Endothelial cell of umbilical vein (primary cell): ENCODE data around the gene KCTD2. TPM values are rescaled to one million over a fixed set of nuclear protein-coding genes. Genes with fewer than 3 reads are reported as not detected.

Experiments used
- BruUV-seq: library from RNA; stranded (reverse); fragments of 400-500 nt; replicated peaks from 2 replicates; lab custom pipeline; 2021; lab: Mats Ljungman, UMichigan
- CTCF ChIA-PET: fragments of 300-600, 350-600 bp; sonication (Branson Sonifier 250); formaldehyde crosslinking; loops from one replicate; lab custom pipeline; 2021; ENCODE audit warnings: antibody characterized with exemption, inconsistent platforms; lab: Charles Lee
- POLR2A ChIA-PET: fragments of 300-600, 350-600 bp; sonication (Branson Sonifier 250); formaldehyde crosslinking; loops from one replicate; lab custom pipeline; 2021; ENCODE audit warnings: antibody characterized with exemption, inconsistent platforms; lab: Charles Lee
- DNase-seq: peaks from one replicate; pipeline ENCODE4 v3.0.0-alpha.2; 2011; ENCODE audit warnings: low read depth, low spot score
- FAIRE-seq: peaks from 2 replicates; lab custom pipeline; 2011; peaks lifted over from hg19 to GRCh38; lab: Jason Lieb, UNC
- H2AFZ ChIP-seq: 2 replicates; pipeline ENCODE4 v1.6.0; 2012; ENCODE audit warnings: low read depth, low read length, control low read depth, inconsistent platforms
- H3K27ac ChIP-seq: 2 replicates; pipeline ENCODE4 v1.5.1; 2011; ENCODE audit warnings: low read depth, mild to moderate bottlenecking, control low read depth, low read length, moderate library complexity; ENCODE audit not compliant: insufficient read depth
- H3K27me3 ChIP-seq, 2 experiments: 2 replicates each; pipeline versions ENCODE4 v1.6.0 to v1.6.1; 2011; ENCODE audit warnings: low read length in 2 of 2, mixed read lengths in 1 of 2; ENCODE audit not compliant: control insufficient read depth in 2 of 2, insufficient read depth in 2 of 2
- H3K36me3 ChIP-seq, 2 experiments: 2 replicates in 1 of 2; 3 replicates in 1 of 2; pipeline ENCODE4 v1.5.1; 2011; ENCODE audit warnings: low read length in 2 of 2, mild to moderate bottlenecking in 1 of 2, moderate library complexity in 1 of 2; ENCODE audit not compliant: control insufficient read depth in 2 of 2, insufficient read depth in 2 of 2; ENCODE audit errors: extremely low read depth in 1 of 2
- H3K4me1 ChIP-seq: 3 replicates; pipeline ENCODE4 v1.5.1; 2011; ENCODE audit warnings: mild to moderate bottlenecking, low read length; ENCODE audit not compliant: control insufficient read depth, insufficient read depth; ENCODE audit errors: extremely low read depth
- H3K4me2 ChIP-seq: 2 replicates; pipeline ENCODE4 v1.6.1; 2011; ENCODE audit warnings: low read length, control low read depth, mixed read lengths; ENCODE audit not compliant: insufficient read depth
- H3K4me3 ChIP-seq, 3 experiments: fragments of 200-600 bp in 1 of 3; sonication (generic), shearing (Covaris generic) in 1 of 3; replicated peaks in 1 of 3; 2 replicates each; pipeline ENCODE4 v1.5.1; 2011 to 2016; ENCODE audit warnings: control low read depth in 3 of 3, low read length in 3 of 3, mild to moderate bottlenecking in 2 of 3, inconsistent platforms in 1 of 3, low read depth in 1 of 3, moderate library complexity in 1 of 3; ENCODE audit not compliant: insufficient read depth in 1 of 3
- H3K79me2 ChIP-seq: 2 replicates; pipeline ENCODE4 v1.6.0; 2012; ENCODE audit warnings: low read length, inconsistent platforms; ENCODE audit not compliant: control insufficient read depth, insufficient read depth
- H3K9ac ChIP-seq: replicated peaks from 2 replicates; pipeline ENCODE3; 2011; ENCODE audit warnings: low read length, control low read depth; ENCODE audit not compliant: insufficient read depth; ENCODE audit errors: extremely low read depth
- H3K9me1 ChIP-seq: replicated peaks from 3 replicates; pipeline ENCODE4 v1.6.0; 2011; ENCODE audit warnings: mild to moderate bottlenecking, low read length; ENCODE audit not compliant: control insufficient read depth, insufficient read depth; ENCODE audit errors: extremely low read depth
- H3K9me3 ChIP-seq: replicated peaks from 2 replicates; pipeline ENCODE4 v1.5.1; 2012; ENCODE audit warnings: low read length, inconsistent platforms; ENCODE audit not compliant: control insufficient read depth, insufficient read depth
- H4K20me1 ChIP-seq: replicated peaks from 2 replicates; pipeline ENCODE3; 2011; ENCODE audit warnings: mild to moderate bottlenecking, low read length; ENCODE audit not compliant: control insufficient read depth, insufficient read depth; ENCODE audit errors: extremely low read depth
- CTCF ChIP-seq, 2 donors: IDR thresholded peaks; 1 replicate in 1 of 2; 2 replicates in 1 of 2; pipeline ENCODE4 v1.5.1; 2011; ENCODE audit warnings: low read length in 2 of 2, mild to moderate bottlenecking in 2 of 2, moderate library complexity in 2 of 2, control low read depth in 1 of 2, inconsistent platforms in 1 of 2, low read depth in 1 of 2; ENCODE audit not compliant: insufficient read depth in 1 of 2; ENCODE audit errors: extremely low read depth in 1 of 2
- EZH2 ChIP-seq: IDR thresholded peaks from 2 replicates; pipeline ENCODE4 v1.6.1; 2012; ENCODE audit warnings: borderline replicate concordance, low read depth, mild to moderate bottlenecking, moderate library complexity, low read length, inconsistent platforms; ENCODE audit not compliant: severe bottlenecking
- FOS ChIP-seq: IDR thresholded peaks from 2 replicates; pipeline ENCODE4 v1.6.1; 2011; ENCODE audit warnings: mild to moderate bottlenecking, low read length, moderate library complexity, borderline replicate concordance; ENCODE audit not compliant: insufficient read depth
- GATA2 ChIP-seq: IDR thresholded peaks from 2 replicates; pipeline ENCODE4 v1.7.0; 2011; ENCODE audit warnings: low read depth, mild to moderate bottlenecking, moderate library complexity, mixed read lengths, low read length; ENCODE audit not compliant: insufficient read length, insufficient read depth
- JUN ChIP-seq: IDR thresholded peaks from 2 replicates; pipeline ENCODE4 v1.6.1; 2011; ENCODE audit warnings: borderline replicate concordance, low read depth; ENCODE audit not compliant: insufficient read length, insufficient read depth
- MAX ChIP-seq: IDR thresholded peaks from 2 replicates; pipeline ENCODE4 v1.6.1; 2011; ENCODE audit not compliant: insufficient read depth, insufficient read length
- MYC ChIP-seq: IDR thresholded peaks from one replicate; pipeline ENCODE4 v1.6.1; 2011; ENCODE audit warnings: mild to moderate bottlenecking, low read depth, low read length
- POLR2A ChIP-seq: IDR thresholded peaks from 2 replicates; pipeline ENCODE4 v1.6.1; 2012; ENCODE audit warnings: low read depth, mild to moderate bottlenecking, control low read depth, low read length
- POLR2AphosphoS5 ChIP-seq: IDR thresholded peaks from 2 replicates; pipeline ENCODE4 v1.6.1; 2012; ENCODE audit warnings: low read depth, mild to moderate bottlenecking, control low read depth, low read length, moderate library complexity; ENCODE audit not compliant: insufficient read depth
- dilution Hi-C: fragments of 300-500 bp; cut with MboI; formaldehyde crosslinking; loops from one replicate; pipeline ENCODE4 v1.15.0; 2019; ENCODE audit warnings: low sequenced_read_pairs; ENCODE audit not compliant: extremely low pct_ligation_motif_present
- intact Hi-C: fragments of 100-400 bp; cut with micrococcal nuclease; formaldehyde crosslinking; loops from one replicate; pipeline ENCODE4 v1.10.0; 2022
- polyA plus RNA-seq, 4 experiments: library from polyadenylated mRNA; depleted of rRNA in 3 of 4; stranded (reverse) in 3 of 4; unstranded in 1 of 4; fragments of >200 nt; gene quantifications; 2 replicates each; pipeline versions ENCODE4 v1.2.1 to v1.2.3, GENCODE V29; 2011 to 2012; ENCODE audit warnings: missing spikeins in 1 of 4
- total RNA-seq: library from RNA; stranded (reverse); gene quantifications from 2 replicates; pipeline ENCODE4 v1.2.3, GENCODE V29; 2021

The KCTD2 gene
- total and polyA plus RNA-seq, 2 donors (not counting 3 experiments of a cell fraction or from before 2014, with no cell fraction given), result 23.2 to 24.8 TPM

- dilution Hi-C loops, result no loop called here
- TF ChIP-seq MYC (no peak), JUN (no peak), GATA2 (no peak), CTCF (IDR thresholded peaks at IDR 0.05; ENCODE audit: extremely low read depth in 1 of 2, insufficient read depth in 1 of 2, low read depth in 1 of 2, low read length in 2 of 2) (no peak), POLR2A (no peak), MAX (no peak), FOS (no peak), EZH2 (no peak), POLR2AphosphoS5 (no peak)
- BruUV-seq, result no TSS peak
- Histone ChIP-seq H3K4me3 (no peak overlapping the region), H3K79me2 (no peaks in the 10 kb centered on the region), H2AFZ (no peak overlapping the region), H3K4me2 (no peak overlapping the region), H3K27me3 (no peaks in the 10 kb centered on the region), H3K9ac (no peak overlapping the region), H3K9me1 (no peaks in the 10 kb centered on the region), H3K9me3 (no peaks in the 10 kb centered on the region), H3K4me1 (peaks cover 6% of the 10 kb centered on the region), H3K27ac (no peak overlapping the region), H3K36me3 (peaks cover 8 to 29% of the 10 kb centered on the region in 2 experiments), H4K20me1 (no peaks in the 10 kb centered on the region)
- no peak for DNase-seq
- ChIA-PET POLR2A (no interaction called here), CTCF (interaction anchor here (0.8 to 6.1 kb wide), 4 partner anchors 11 to 51 kb away, joined by 3 to 80 read pairs (median 27); no protein-coding TSS in a partner anchor)
- no peak for FAIRE-seq
- intact Hi-C loops, result no loop called here
These were observed 16.2 kb downstream of the KCTD2 start for GRCh38 chr17:75063201-75063600.
